Measurements from ENCODE around the gene CCDC17. TPM values are rescaled to one million over a fixed set of nuclear protein-coding genes. Genes with fewer than 3 reads are reported as not detected.
A peak's percentile ranks its signal among the peaks of the same experiment; 100 is the strongest.

The CCDC17 gene
- total and polyA plus RNA-seq, 2 donors (not counting 1 experiment from before 2014, with no cell fraction given), result 0.09 to 0.99 TPM

DNA sequence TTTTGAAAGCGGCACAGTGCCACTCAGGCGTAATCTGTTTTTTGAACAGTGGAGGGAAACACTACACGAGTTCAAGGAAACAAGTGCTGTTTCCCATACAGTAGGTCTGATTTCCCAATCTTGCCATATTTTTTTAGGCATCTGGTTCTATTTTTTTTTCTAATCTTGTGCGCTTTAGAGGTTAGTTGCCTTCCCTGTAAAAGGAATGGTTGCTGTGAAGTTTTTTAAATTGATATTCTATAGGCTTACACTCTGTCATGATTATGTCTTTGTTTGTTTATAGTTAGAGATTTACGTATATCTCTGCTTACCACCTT lies 38.8 kb downstream of the CCDC17 start:
- Histone ChIP-seq H2AFZ (ENCODE audit: low read length) (no peak overlapping the region), H3K9me3 (ENCODE audit: control insufficient read depth, insufficient read depth, low read depth, low read length) (no peaks in the 10 kb centered on the region), H4K20me1 (ENCODE audit: control insufficient read depth, extremely low read depth, insufficient read depth, low read length) (no peaks in the 10 kb centered on the region), H3K79me2 (ENCODE audit: control insufficient read depth, insufficient read depth, low read length) (peaks cover 59% of the 10 kb centered on the region), H3K4me2 (ENCODE audit: extremely low read depth, insufficient read depth, low read length) (peak overlapping the region; percentile 81), H3K4me1 (ENCODE audit: control insufficient read depth, extremely low read depth, insufficient read depth, low read length) (peaks cover 5% of the 10 kb centered on the region), H3K36me3 (ENCODE audit: control insufficient read depth, insufficient read depth, low read length) (no peaks in the 10 kb centered on the region), H3K27ac (ENCODE audit: insufficient read depth, low read length) (peak overlapping the region; percentile 58), H3K4me3 (replicated peaks in 1 of 4; ENCODE audit: control extremely low read depth in 1 of 4, insufficient read depth in 1 of 4, low read depth in 3 of 4, low read length in 4 of 4) (peak overlapping the region; percentile 85 to 100 (median 98)), H3K27me3 (ENCODE audit: control insufficient read depth, insufficient read depth, low read length) (no peaks in the 10 kb centered on the region), H3K9ac (ENCODE audit: insufficient read depth, low read length) (peak overlapping the region; percentile 20)
- DNase-seq (ENCODE audit: low read depth in 2 of 2), result no peak
- TF ChIP-seq CTCF (conservative IDR thresholded peaks at IDR 0.05 in 1 of 2, IDR thresholded peaks at IDR 0.05 in 1 of 2; ENCODE audit: low read depth in 1 of 2, low read length in 2 of 2), result no peak
- no peak for TF ChIP-seq EZH2 (IDR thresholded peaks at IDR 0.05; ENCODE audit: low read length, missing control alignments)

- peak overlapping the region; percentile 85 to 100 (median 98) for H3K4me3 ChIP-seq (replicated peaks in 1 of 4; ENCODE audit: control extremely low read depth in 1 of 4, insufficient read depth in 1 of 4, low read depth in 3 of 4, low read length in 4 of 4)
- H3K27ac ChIP-seq (ENCODE audit: insufficient read depth, low read length), result peak overlapping the region; percentile 97
- peak overlapping the region; percentile 100 for H2AFZ ChIP-seq (ENCODE audit: low read length)
- no peaks in the 10 kb centered on the region for H4K20me1 ChIP-seq (ENCODE audit: control insufficient read depth, extremely low read depth, insufficient read depth, low read length)
- peaks cover 5% of the 10 kb centered on the region for H3K4me1 ChIP-seq (ENCODE audit: control insufficient read depth, extremely low read depth, insufficient read depth, low read length)
- peak; percentile 82 to 85 for DNase-seq (ENCODE audit: low read depth in 2 of 2)
- no peaks in the 10 kb centered on the region for H3K36me3 ChIP-seq (ENCODE audit: control insufficient read depth, insufficient read depth, low read length)
- peak overlapping the region; percentile 95 for H3K4me2 ChIP-seq (ENCODE audit: extremely low read depth, insufficient read depth, low read length)
- TF ChIP-seq EZH2 (IDR thresholded peaks at IDR 0.05; ENCODE audit: low read length, missing control alignments), result no peak
- no peak for TF ChIP-seq CTCF (conservative IDR thresholded peaks at IDR 0.05 in 1 of 2, IDR thresholded peaks at IDR 0.05 in 1 of 2; ENCODE audit: low read depth in 1 of 2, low read length in 2 of 2)
- H3K27me3 ChIP-seq (ENCODE audit: control insufficient read depth, insufficient read depth, low read length), result no peaks in the 10 kb centered on the region
- H3K79me2 ChIP-seq (ENCODE audit: control insufficient read depth, insufficient read depth, low read length), result peaks cover 54% of the 10 kb centered on the region
- no peaks in the 10 kb centered on the region for H3K9me3 ChIP-seq (ENCODE audit: control insufficient read depth, insufficient read depth, low read depth, low read length)
- H3K9ac ChIP-seq (ENCODE audit: insufficient read depth, low read length), result peak overlapping the region; percentile 96
Observed at GRCh38 chr1:45584351-45585109, 39.3 kb downstream of the CCDC17 start.

DNA sequence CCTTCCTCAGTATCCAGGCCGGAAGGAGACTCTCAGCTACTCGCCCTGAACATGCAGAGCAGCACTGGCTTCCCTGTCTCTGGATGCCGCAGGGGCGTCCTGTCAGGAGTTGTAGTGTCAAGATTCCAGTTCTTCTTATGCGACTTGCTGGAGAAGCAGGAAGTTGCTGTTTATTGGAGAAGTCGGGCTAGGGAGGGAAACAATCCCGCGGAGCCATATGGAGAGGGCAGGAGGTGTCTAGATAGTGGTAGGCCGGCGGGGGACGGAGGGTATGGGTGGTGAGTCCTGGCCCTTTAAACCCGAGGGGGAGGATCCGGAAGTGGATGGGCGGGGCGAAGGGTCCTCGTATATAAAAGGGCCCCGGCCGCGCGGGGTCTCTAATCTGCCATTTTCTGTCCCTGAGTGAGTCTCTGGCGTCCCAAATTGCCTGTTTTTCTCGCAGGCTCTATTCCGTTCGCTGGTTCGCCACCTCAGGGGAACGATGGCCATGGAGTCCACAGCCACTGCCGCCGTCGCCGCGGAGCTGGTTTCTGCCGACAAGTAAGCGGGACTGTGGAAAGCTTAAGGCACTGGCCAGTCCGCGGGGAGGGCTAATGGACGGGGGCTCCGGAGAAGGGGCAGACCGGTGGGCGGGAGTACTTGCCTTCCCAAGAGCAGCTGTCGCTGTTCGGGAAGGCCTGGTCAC lies 40.0 kb downstream of the CCDC17 start, which contains the start of gene NASP:
TSS of gene NASP (plus strand) at position 376 of the 685 bp plus-strand sequence. CDS start at position 482, 106 bp downstream.
- DNase-seq (ENCODE audit: low read depth in 2 of 2), result peak; percentile 70 to 81

More for the DNA sequence above, 40.0 kb downstream of the CCDC17 start, which contains the start of gene NASP:
- H3K4me3 ChIP-seq (replicated peaks in 1 of 4; ENCODE audit: control extremely low read depth in 1 of 4, insufficient read depth in 1 of 4, low read depth in 3 of 4, low read length in 4 of 4), result peak within 1 kb of the TSS; percentile 85 to 100 (median 98)
- no peaks in the 10 kb centered on the region for H3K36me3 ChIP-seq (ENCODE audit: control insufficient read depth, insufficient read depth, low read length)
- H3K4me1 ChIP-seq (ENCODE audit: control insufficient read depth, extremely low read depth, insufficient read depth, low read length), result peaks cover 5% of the 10 kb centered on the region
- H3K79me2 ChIP-seq (ENCODE audit: control insufficient read depth, insufficient read depth, low read length), result peaks cover 46% of the 10 kb centered on the region
- H3K27ac ChIP-seq (ENCODE audit: insufficient read depth, low read length), result peak within 1 kb of the TSS; percentile 97
- TF ChIP-seq EZH2 (IDR thresholded peaks at IDR 0.05; ENCODE audit: low read length, missing control alignments) (no peak), CTCF (conservative IDR thresholded peaks at IDR 0.05 in 1 of 2, IDR thresholded peaks at IDR 0.05 in 1 of 2; ENCODE audit: low read depth in 1 of 2, low read length in 2 of 2) (peak; percentile 5 to 12)
- H3K9me3 ChIP-seq (ENCODE audit: control insufficient read depth, insufficient read depth, low read depth, low read length), result no peaks in the 10 kb centered on the region
- H2AFZ ChIP-seq (ENCODE audit: low read length), result peak within 1 kb of the TSS; percentile 100
- H3K27me3 ChIP-seq (ENCODE audit: control insufficient read depth, insufficient read depth, low read length), result no peaks in the 10 kb centered on the region
- peak within 1 kb of the TSS; percentile 95 for H3K4me2 ChIP-seq (ENCODE audit: extremely low read depth, insufficient read depth, low read length)
- H4K20me1 ChIP-seq (ENCODE audit: control insufficient read depth, extremely low read depth, insufficient read depth, low read length), result no peaks in the 10 kb centered on the region
- H3K9ac ChIP-seq (ENCODE audit: insufficient read depth, low read length), result peak within 1 kb of the TSS; percentile 96
